Progenitor cell of endocrine pancreas (in vitro differentiated cells): ENCODE measurements around the gene TMC3. TPM values are rescaled to one million over a fixed set of nuclear protein-coding genes. Genes with fewer than 3 reads are reported as not detected.

ENCODE experiments used
- DNase-seq: peaks from one replicate; pipeline ENCODE4 v3.0.0; 2021; ENCODE audit warnings: low spot score; ENCODE audit not compliant: unreplicated experiment
- H3K27ac Mint-ChIP-seq: 2 replicates; pipeline ENCODE4 v1.8.0; 2021; ENCODE audit warnings: mild to moderate bottlenecking, moderate library complexity, mixed read lengths
- H3K27me3 Mint-ChIP-seq: 2 replicates; pipeline ENCODE4 v1.8.0; 2021; ENCODE audit warnings: mixed read lengths
- H3K36me3 Mint-ChIP-seq: 2 replicates; pipeline ENCODE4 v1.8.0; 2022; ENCODE audit warnings: mixed read lengths; ENCODE audit not compliant: insufficient read depth
- H3K4me1 Mint-ChIP-seq: 2 replicates; pipeline ENCODE4 v1.8.0; 2021; ENCODE audit warnings: low read depth, mixed read lengths
- H3K4me3 Mint-ChIP-seq: 2 replicates; pipeline ENCODE4 v1.8.0; 2021; ENCODE audit warnings: low read depth, mild to moderate bottlenecking, moderate library complexity, mixed read lengths
- H3K9me3 Mint-ChIP-seq: 2 replicates; pipeline ENCODE4 v1.8.0; 2021; ENCODE audit warnings: low read depth, mixed read lengths
- CTCF ChIP-seq: fragments of 200-600 bp; sonication (generic); IDR thresholded peaks from one replicate; pipeline ENCODE4 v1.5.0; 2021; ENCODE audit warnings: antibody characterized with exemption, mild to moderate bottlenecking; ENCODE audit not compliant: unreplicated experiment
- total RNA-seq: library from RNA; stranded (reverse); gene quantifications from 2 replicates; pipeline ENCODE4 v1.2.1, GENCODE V29; 2021

The TMC3 gene
- total RNA-seq, 1 donor from 2014 or later: 0.10 TPM

- no peak overlapping the region for H3K27ac Mint-ChIP-seq
- no peaks in the 10 kb centered on the region for H3K36me3 Mint-ChIP-seq
- DNase-seq: no peak
- H3K9me3 Mint-ChIP-seq: no peaks in the 10 kb centered on the region
- peaks cover 9% of the 10 kb centered on the region for H3K27me3 Mint-ChIP-seq
- TF ChIP-seq CTCF: no peak
- peaks cover 2% of the 10 kb centered on the region for H3K4me1 Mint-ChIP-seq
- no peak overlapping the region for H3K4me3 Mint-ChIP-seq
Measured at GRCh38 chr15:81407176-81407575, 33.2 kb upstream of the TMC3 start.

GRCh38 chr15:81400640-81401236, 26.7 kb upstream of the TMC3 start:
- DNase-seq: no peak
- no peak overlapping the region for H3K27ac Mint-ChIP-seq
- H3K4me3 Mint-ChIP-seq: no peak overlapping the region
- H3K4me1 Mint-ChIP-seq: peaks cover 4% of the 10 kb centered on the region
- peak; percentile 76 for TF ChIP-seq CTCF
- no peaks in the 10 kb centered on the region for H3K36me3 Mint-ChIP-seq
- no peaks in the 10 kb centered on the region for H3K9me3 Mint-ChIP-seq
- H3K27me3 Mint-ChIP-seq: no peaks in the 10 kb centered on the region

DNA sequence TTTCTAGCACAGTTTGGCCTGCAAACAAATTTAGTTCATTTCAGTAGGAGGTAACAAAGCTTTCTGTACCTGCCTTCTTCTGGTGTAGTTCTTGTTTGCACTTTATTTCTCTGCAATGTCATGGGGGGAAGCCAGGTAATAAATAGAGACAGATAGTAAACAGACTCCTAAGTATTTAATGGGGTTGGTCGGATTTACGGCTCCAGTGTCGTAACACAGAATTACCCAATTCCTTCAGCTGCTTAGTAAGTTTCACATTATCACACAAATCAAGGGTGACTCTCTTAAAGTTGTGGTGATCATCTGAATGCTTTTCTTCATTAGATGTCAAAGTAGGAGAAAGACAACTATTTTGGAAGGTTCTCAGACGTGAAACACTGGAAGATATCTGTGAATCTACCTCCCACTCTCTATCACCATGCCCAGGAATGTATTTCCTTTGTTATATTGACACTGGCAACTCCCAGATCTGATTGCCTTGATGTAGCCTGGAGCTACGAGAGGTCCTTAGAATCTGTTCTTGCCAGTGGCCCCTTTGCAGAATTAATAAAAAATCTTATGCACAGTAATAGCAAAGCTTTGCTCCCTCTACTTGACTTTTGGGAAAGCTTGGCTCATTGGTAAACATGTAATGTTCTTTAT, 25.0 kb upstream of the TMC3 start:
- Mint-ChIP-seq H3K27ac (no peak overlapping the region), H3K27me3 (no peaks in the 10 kb centered on the region), H3K9me3 (no peaks in the 10 kb centered on the region), H3K4me1 (peaks cover 4% of the 10 kb centered on the region), H3K36me3 (no peaks in the 10 kb centered on the region), H3K4me3 (no peak overlapping the region)
- no peak for DNase-seq
- no peak for TF ChIP-seq CTCF

DNA sequence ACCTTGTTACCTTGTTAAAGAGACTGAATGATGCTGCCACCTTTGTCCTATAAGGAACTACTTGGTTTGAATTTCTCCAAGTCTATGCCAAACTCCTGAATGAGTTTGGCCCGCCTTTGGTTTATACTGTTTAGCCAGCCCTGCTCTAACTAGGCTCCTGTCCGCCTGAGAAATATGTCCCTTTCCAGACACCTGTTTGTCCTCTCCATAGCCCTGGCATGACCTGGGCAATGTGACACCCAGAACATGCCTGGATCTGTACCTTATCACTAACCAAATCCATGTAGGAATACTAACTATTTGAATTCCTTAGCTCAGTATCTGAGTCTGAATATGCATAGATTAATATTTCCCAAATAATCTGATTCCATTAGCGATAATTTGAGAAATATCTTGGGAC, 24.4 kb upstream of the TMC3 start:
- Mint-ChIP-seq H3K27ac (no peak overlapping the region), H3K9me3 (no peaks in the 10 kb centered on the region), H3K36me3 (no peaks in the 10 kb centered on the region), H3K27me3 (no peaks in the 10 kb centered on the region), H3K4me3 (no peak overlapping the region), H3K4me1 (peaks cover 4% of the 10 kb centered on the region)
- no peak for TF ChIP-seq CTCF
- no peak for DNase-seq

GRCh38 chr15:81394603-81395002, 20.6 kb upstream of the TMC3 start:
- Mint-ChIP-seq H3K27me3 (no peaks in the 10 kb centered on the region), H3K36me3 (no peaks in the 10 kb centered on the region), H3K9me3 (no peaks in the 10 kb centered on the region), H3K27ac (no peak overlapping the region), H3K4me3 (no peak overlapping the region), H3K4me1 (peaks cover 4% of the 10 kb centered on the region)
- TF ChIP-seq CTCF: no peak
- DNase-seq: no peak
